ENCODE results near the gene CABP4. TPM values are rescaled to one million over a fixed set of nuclear protein-coding genes. Genes with fewer than 3 reads are reported as not detected.

The CABP4 gene
- total and polyA plus RNA-seq, 7 donors: 0.35 to 1.9 (median 0.93) TPM

DNA sequence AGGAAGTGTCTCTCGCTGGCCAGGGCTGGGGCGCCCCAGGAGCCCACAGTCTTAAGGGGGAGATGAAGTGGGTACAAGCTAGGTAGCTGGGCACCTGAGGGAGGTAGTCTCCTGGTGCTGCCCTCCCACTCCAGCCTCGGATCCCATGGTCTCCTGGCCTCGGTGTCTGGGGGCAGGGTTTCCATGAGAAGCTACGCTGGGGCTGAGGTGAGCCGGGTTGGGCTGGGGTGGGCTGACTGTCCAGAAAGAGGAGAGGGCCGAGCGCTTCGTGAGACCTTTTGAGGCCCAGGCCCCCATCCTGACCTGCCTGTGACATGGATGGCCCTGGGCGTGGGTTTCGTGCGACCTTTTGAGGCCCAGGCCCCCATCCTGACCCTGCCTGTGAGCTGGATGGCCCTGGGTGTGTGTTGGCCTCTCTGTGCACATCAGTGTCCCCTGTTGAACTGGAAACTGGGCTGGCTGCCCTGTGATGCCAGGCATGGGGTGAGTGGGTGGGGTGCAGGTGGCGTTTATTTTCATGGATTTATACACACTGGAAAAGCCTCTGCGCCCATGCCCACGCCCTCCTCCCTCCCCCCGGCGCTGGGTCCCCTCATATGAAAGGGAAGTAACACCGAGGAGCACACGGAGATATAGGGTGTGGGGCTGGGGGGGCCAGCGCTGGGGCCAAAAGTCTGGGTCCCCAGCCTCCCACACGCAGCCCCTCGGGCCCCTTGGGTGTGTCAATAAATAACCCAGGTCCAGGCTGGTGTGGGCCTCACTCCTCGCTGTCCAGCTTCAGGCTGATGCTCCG is 36.3 kb downstream of the CABP4 start:
- no peak overlapping the region for H3K27ac ChIP-seq
- H3K4me3 ChIP-seq: no peak overlapping the region
- H3K36me3 ChIP-seq (ENCODE audit: insufficient read depth in 1 of 2, low read depth in 1 of 2): peaks cover 0 to 44% of the 10 kb centered on the region in 2 donors
- ATAC-seq: no peak
- no peaks in the 10 kb centered on the region for H3K27me3 ChIP-seq (ENCODE audit: insufficient read depth in 3 of 3, low read length in 2 of 3)
- WGBS, 3 donors: 72 to 81% (median 80%) methylated on average over 21 to 24 of the region's 24 CpGs
- no peaks in the 10 kb centered on the region for H3K9me3 ChIP-seq
- intact Hi-C loops (cut with DNase I): no loop called here
- DNase-seq: no peak
- H3K4me1 ChIP-seq: no peaks in the 10 kb centered on the region
- TF ChIP-seq, protein P1, sequence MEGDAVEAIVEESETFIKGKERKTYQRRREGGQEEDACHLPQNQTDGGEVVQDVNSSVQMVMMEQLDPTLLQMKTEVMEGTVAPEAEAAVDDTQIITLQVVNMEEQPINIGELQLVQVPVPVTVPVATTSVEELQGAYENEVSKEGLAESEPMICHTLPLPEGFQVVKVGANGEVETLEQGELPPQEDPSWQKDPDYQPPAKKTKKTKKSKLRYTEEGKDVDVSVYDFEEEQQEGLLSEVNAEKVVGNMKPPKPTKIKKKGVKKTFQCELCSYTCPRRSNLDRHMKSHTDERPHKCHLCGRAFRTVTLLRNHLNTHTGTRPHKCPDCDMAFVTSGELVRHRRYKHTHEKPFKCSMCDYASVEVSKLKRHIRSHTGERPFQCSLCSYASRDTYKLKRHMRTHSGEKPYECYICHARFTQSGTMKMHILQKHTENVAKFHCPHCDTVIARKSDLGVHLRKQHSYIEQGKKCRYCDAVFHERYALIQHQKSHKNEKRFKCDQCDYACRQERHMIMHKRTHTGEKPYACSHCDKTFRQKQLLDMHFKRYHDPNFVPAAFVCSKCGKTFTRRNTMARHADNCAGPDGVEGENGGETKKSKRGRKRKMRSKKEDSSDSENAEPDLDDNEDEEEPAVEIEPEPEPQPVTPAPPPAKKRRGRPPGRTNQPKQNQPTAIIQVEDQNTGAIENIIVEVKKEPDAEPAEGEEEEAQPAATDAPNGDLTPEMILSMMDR (IDR thresholded peaks at IDR 0.05): no peak

DNA sequence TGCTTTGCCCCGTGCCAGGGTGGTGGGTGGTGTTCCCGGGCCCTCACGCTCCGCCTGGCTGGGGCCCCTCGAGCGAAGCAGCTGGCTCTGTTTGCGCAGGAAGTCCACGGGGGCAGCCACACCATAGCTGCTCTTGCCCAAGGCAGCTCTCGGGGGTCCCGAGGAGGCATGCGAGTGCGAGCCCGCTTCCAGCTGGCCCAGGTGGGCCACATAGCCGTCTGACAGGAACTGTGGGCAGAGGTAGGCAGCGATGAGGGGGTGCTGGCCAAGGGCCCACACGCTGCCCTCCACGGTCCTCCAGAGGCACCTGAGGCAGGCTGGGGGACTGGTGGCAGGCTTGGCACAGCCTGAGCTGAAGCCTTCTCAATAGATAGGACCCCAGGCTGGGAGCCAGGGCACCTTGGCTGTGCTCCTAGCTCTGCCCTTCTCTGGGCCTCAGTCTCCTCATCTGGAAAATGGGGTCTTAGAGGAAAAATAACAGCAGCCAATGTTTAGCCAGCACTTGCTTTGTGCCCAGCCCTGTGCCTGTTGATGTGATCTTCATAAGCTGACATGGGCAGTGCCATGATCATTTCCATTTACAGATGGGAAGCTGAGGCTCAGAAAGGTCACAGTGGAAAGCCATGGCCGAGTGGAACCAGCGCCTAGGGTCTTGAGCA is 37.0 kb downstream of the CABP4 start:
- 76 to 81% (median 78%) methylated on average over 19 of the region's 19 CpGs for WGBS, 3 donors
- H3K27me3 ChIP-seq (ENCODE audit: insufficient read depth in 3 of 3, low read length in 2 of 3): no peaks in the 10 kb centered on the region
- H3K4me3 ChIP-seq: no peak overlapping the region
- ATAC-seq: no peak
- TF ChIP-seq, protein P1 (IDR thresholded peaks at IDR 0.05): no peak
- H3K27ac ChIP-seq: no peak overlapping the region
- intact Hi-C loops (cut with DNase I): no loop called here
- no peaks in the 10 kb centered on the region for H3K9me3 ChIP-seq
- no peak for DNase-seq
- no peaks in the 10 kb centered on the region for H3K4me1 ChIP-seq
- peaks cover 0 to 38% of the 10 kb centered on the region in 2 donors for H3K36me3 ChIP-seq (ENCODE audit: insufficient read depth in 1 of 2, low read depth in 1 of 2)

DNA sequence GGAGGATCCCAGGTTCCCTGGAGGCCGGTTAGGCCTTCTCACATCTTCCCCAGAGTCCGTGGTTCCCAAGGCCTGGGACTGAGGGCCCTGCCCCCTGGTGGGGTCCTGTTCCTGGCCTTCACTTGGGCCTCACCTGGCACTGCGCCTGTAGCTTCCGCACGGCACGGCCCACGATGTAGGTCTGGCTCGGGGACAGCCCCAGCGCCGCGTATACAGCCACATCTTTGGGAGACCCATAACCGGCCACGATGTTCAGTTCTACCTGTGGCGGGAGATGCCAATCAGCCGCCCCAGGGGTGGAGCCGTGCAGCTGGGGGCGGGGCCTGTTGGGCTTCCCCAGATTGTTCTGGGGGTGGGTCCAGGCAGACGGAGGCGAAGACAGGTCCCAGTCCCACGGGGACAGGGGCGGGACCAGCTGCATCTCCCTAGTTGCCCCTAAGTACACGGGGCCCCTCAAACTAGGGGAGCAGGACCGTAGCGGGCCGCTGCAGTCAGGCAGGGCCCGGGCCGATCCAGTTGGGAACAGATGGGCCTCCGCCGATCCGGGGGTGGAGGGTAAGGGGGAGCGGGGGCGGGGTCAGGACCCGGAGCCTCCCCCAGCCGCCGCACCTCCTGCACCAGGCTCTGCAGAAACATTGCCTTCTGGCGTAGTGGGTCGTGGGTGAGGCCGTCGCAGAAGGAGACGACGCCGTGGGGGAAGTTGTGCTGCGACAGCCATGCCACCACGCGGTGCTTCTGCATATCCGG is 37.8 kb downstream of the CABP4 start:
- ATAC-seq (peak in 1 of 4 donors; percentile 4), DNase-seq (no peak)
- no peaks in the 10 kb centered on the region for H3K9me3 ChIP-seq
- 82 to 84% (median 83%) methylated on average over 46 of the region's 46 CpGs for WGBS, 3 donors
- TF ChIP-seq, protein P1 (IDR thresholded peaks at IDR 0.05): no peak
- peaks cover 0 to 30% of the 10 kb centered on the region in 2 donors for H3K36me3 ChIP-seq (ENCODE audit: insufficient read depth in 1 of 2, low read depth in 1 of 2)
- intact Hi-C loops (cut with DNase I): no loop called here
- no peaks in the 10 kb centered on the region for H3K27me3 ChIP-seq (ENCODE audit: insufficient read depth in 3 of 3, low read length in 2 of 3)
- no peak overlapping the region for H3K4me3 ChIP-seq
- no peaks in the 10 kb centered on the region for H3K4me1 ChIP-seq
- no peak overlapping the region for H3K27ac ChIP-seq

DNA sequence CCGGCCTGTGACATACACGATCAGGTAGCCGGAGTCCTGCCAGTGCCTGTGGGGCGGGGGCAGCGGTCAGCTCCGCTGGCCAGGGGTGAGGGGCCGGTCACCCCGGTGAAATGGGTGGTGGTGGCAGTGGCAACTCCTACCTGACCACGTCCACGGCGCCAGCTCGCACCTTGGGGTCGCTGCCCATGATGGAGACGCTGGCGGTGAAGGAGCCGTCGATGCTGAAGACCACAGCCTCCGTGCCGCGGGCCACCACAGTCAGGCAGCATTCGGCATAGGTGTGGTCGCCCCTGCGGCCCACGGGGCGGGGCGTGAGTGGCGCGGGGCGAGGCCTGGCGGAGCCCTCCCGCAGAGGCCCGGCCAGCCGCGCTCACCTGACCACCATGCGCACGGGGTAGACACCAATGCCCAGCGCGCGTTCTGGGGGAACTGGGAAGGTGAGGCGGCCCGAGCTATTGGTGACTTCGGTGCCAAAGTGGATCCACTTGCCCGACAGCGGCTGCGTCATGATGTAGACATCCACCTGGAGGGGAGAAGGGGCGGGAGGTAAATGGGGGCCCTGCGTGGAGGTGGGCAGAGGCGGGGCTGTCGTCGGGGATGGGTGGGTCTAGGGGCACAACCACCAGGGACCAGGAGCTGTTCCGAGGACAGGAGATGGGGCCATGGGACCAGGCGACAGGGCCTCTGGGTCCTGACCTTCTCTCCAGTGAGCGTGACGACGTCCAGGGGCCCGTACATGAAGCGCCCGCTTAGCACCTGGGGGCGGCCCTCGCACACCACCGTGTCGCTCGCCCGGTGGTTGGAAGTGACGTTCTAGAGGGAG is 38.6 kb downstream of the CABP4 start:
- Histone ChIP-seq H3K4me3 (no peak overlapping the region), H3K9me3 (no peaks in the 10 kb centered on the region), H3K36me3 (ENCODE audit: insufficient read depth in 1 of 2, low read depth in 1 of 2) (peaks cover 0 to 27% of the 10 kb centered on the region in 2 donors), H3K27ac (no peak overlapping the region), H3K27me3 (ENCODE audit: insufficient read depth in 3 of 3, low read length in 2 of 3) (no peaks in the 10 kb centered on the region), H3K4me1 (no peaks in the 10 kb centered on the region)
- intact Hi-C loops (cut with DNase I): no loop called here
- WGBS, 3 donors: 95 to 96% (median 96%) methylated on average over 57 to 65 of the region's 65 CpGs
- DNase-seq (no peak), ATAC-seq (no peak)
- TF ChIP-seq, protein P1 (IDR thresholded peaks at IDR 0.05): no peak
